A549 treated with AZD2906 at 1 μM for 4 hours (cell line): ENCODE data around the gene ELF3. TPM values are rescaled to one million over a fixed set of nuclear protein-coding genes. Genes with fewer than 3 reads are reported as not detected.

Experiments
- total RNA-seq: library from RNA; stranded (reverse); fragments of 200-300 nt; extraction: Qiagen RNA extraction; gene quantifications from 5 replicates; pipeline ENCODE4 v1.2.3, GENCODE V29; 2022

ELF3 gene
- 104 to 139 TPM (median 124 TPM) in 5 replicates for total RNA-seq

GRCh38 chr1:202010180-202011015 lies at the start of gene ELF3:
Gene ELF3 (plus strand): TSS chr1:202010587. CDS start chr1:202011137, 550 bp downstream.

GRCh38 chr1:201982623-201983379 lies 27.6 kb upstream of the ELF3 start, which contains the start of gene RNPEP:
Gene RNPEP (plus strand): TSS chr1:201982648. CDS start chr1:201982667, 19 bp downstream.

Other genes with a start within 250 kb of the ELF3 start
- gene IPO9, start 181.4 kb upstream of the ELF3 start, total RNA-seq: 24.6 to 43.9 TPM (median 39.6 TPM) in 5 replicates
- 12.9 to 19.3 TPM (median 17.4 TPM) in 5 replicates for gene SHISA4, start 121.7 kb upstream of the ELF3 start, total RNA-seq
- not detected in 5 replicates for gene LMOD1, start 64.0 kb upstream of the ELF3 start, total RNA-seq
- 90.1 to 137 TPM (median 94.7 TPM) in 5 replicates for gene TIMM17A, start 55.1 kb upstream of the ELF3 start, total RNA-seq
- gene RNPEP, start 27.9 kb upstream of the ELF3 start, total RNA-seq: 83.6 to 90.3 TPM (median 85.8 TPM) in 5 replicates
- 0.10 to 0.11 TPM (median 0.10 TPM) in 5 replicates for gene GPR37L1, start 112.3 kb downstream of the ELF3 start, total RNA-seq
- 43.5 to 56.3 TPM (median 51.2 TPM) in 5 replicates for gene ARL8A, start 134.2 kb downstream of the ELF3 start, total RNA-seq
- 0.05 TPM in 1 of 5 replicates, not detected in the others for gene PTPN7, start 150.0 kb downstream of the ELF3 start, total RNA-seq
- gene LGR6, start 183.2 kb downstream of the ELF3 start, total RNA-seq: 0.72 to 0.92 TPM (median 0.76 TPM) in 5 replicates